Thyroid gland (tissue), 4 donors: Measurements from ENCODE around the gene NOTCH4.

Experiments
- POLR2A ChIP-seq, 2 donors: fragments of 450-650 bp; IDR thresholded peaks; one replicate each; pipeline ENCODE4 v1.6.1; 2017; ENCODE audit warnings: antibody characterized with exemption in 2 of 2, mild to moderate bottlenecking in 2 of 2, moderate library complexity in 1 of 2
- TF ChIP-seq, protein P1 (sequence below), 6 experiments: fragments of 200-600 bp in 3 of 6; fragments of 450-650 bp in 3 of 6; sonication (generic) in 3 of 6; IDR thresholded peaks; one replicate each; pipeline ENCODE4 v1.5.1; 2016 to 2019; ENCODE audit warnings: antibody characterized with exemption in 6 of 6, mild to moderate bottlenecking in 2 of 6, inconsistent platforms in 1 of 6, moderate library complexity in 1 of 6

DNA sequence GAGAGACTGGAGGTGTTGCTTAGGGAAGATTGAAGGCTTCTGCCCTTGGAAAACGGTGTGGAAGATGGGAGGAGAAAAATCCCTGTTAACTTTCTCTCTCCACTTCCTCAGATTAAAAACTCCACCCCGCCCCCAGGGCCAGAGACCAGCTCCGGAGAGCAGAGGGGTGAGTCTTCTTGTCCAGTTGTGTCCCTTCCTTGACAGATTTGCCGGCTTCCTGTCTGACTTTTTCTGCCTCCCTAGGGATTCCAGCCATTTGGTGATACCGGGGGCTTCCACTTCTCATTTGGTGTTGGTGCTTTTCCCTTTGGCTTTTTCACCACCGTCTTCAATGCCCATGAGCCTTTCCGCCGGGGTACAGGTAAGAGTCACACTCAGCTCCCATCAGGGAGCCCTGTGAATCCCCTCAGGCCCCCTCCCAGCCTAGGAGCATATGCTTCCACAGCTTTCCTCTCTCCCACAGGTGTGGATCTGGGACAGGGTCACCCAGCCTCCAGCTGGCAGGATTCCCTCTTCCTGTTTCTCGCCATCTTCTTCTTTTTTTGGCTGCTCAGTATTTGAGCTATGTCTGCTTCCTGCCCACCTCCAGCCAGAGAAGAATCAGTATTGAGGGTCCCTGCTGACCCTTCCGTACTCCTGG, 44.0 kb downstream of the NOTCH4 start:
- TF ChIP-seq, protein P1, sequence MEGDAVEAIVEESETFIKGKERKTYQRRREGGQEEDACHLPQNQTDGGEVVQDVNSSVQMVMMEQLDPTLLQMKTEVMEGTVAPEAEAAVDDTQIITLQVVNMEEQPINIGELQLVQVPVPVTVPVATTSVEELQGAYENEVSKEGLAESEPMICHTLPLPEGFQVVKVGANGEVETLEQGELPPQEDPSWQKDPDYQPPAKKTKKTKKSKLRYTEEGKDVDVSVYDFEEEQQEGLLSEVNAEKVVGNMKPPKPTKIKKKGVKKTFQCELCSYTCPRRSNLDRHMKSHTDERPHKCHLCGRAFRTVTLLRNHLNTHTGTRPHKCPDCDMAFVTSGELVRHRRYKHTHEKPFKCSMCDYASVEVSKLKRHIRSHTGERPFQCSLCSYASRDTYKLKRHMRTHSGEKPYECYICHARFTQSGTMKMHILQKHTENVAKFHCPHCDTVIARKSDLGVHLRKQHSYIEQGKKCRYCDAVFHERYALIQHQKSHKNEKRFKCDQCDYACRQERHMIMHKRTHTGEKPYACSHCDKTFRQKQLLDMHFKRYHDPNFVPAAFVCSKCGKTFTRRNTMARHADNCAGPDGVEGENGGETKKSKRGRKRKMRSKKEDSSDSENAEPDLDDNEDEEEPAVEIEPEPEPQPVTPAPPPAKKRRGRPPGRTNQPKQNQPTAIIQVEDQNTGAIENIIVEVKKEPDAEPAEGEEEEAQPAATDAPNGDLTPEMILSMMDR (IDR thresholded peaks at IDR 0.05): no peak
- no peak for TF ChIP-seq POLR2A (IDR thresholded peaks at IDR 0.05)
